Measurements from ENCODE around the gene GSC2. TPM values are rescaled to one million over a fixed set of nuclear protein-coding genes. Genes with fewer than 3 reads are reported as not detected.

Gene GSC2
- total and polyA plus RNA-seq, 12 donors: not detected

DNA sequence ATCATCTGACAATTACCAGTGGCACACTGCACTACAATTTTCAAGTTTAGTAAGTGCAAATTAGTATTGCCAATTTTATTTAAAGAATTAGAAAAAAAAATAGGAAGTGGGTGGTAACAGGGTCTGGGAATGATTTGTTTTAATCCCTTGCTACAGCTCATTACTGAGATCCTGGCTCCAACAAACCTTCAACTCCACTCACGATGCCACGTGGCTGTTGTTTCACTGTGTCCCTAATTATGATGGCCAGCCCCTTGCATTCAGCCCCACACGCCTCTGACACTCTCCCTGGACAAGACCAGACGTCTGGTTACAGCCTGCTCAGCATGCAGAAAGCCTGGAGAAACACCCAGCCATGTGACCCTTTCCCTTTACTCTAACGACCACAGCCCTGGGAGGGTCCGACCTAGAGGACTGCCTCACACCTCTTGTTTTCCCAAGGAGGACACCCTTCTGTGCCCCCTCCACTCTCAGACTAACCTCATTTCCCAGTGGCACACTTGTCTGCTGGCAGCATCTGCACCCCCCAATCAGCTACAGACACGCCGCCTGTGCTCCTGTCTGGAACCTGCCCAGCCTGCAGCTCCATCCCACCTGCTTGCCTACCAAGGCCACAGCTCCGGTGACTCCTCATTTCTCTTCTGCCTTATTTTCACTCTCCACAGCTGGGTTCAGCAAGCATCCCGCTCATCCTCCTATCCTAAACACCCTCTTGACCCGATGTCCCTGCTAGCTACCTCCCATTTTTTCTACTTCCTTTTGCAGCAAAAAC lies 46.9 kb upstream of the GSC2 start:
- Histone ChIP-seq H3K36me3 (peaks cover 0 to 85% (median 5%) of the 10 kb centered on the region in 9 donors), H3K27me3 (no peaks in the 10 kb centered on the region), H3K9me3 (no peaks in the 10 kb centered on the region), H3K4me3 (no peak overlapping the region), H3K27ac (no peak overlapping the region), H3K4me1 (no peaks in the 10 kb centered on the region)
- no peak for DNase-seq
- WGBS, 2 donors: 84 to 86% methylated on average over 11 of the region's 11 CpGs
- ATAC-seq: no peak
- TF ChIP-seq, protein P1, sequence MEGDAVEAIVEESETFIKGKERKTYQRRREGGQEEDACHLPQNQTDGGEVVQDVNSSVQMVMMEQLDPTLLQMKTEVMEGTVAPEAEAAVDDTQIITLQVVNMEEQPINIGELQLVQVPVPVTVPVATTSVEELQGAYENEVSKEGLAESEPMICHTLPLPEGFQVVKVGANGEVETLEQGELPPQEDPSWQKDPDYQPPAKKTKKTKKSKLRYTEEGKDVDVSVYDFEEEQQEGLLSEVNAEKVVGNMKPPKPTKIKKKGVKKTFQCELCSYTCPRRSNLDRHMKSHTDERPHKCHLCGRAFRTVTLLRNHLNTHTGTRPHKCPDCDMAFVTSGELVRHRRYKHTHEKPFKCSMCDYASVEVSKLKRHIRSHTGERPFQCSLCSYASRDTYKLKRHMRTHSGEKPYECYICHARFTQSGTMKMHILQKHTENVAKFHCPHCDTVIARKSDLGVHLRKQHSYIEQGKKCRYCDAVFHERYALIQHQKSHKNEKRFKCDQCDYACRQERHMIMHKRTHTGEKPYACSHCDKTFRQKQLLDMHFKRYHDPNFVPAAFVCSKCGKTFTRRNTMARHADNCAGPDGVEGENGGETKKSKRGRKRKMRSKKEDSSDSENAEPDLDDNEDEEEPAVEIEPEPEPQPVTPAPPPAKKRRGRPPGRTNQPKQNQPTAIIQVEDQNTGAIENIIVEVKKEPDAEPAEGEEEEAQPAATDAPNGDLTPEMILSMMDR (IDR thresholded peaks at IDR 0.05): no peak
- intact Hi-C loops (cut with DNase I): loop anchor here in 1 of 10 donors (10.0 kb wide), 1 partner anchor 192 kb away; no protein-coding TSS in a partner anchor

DNA sequence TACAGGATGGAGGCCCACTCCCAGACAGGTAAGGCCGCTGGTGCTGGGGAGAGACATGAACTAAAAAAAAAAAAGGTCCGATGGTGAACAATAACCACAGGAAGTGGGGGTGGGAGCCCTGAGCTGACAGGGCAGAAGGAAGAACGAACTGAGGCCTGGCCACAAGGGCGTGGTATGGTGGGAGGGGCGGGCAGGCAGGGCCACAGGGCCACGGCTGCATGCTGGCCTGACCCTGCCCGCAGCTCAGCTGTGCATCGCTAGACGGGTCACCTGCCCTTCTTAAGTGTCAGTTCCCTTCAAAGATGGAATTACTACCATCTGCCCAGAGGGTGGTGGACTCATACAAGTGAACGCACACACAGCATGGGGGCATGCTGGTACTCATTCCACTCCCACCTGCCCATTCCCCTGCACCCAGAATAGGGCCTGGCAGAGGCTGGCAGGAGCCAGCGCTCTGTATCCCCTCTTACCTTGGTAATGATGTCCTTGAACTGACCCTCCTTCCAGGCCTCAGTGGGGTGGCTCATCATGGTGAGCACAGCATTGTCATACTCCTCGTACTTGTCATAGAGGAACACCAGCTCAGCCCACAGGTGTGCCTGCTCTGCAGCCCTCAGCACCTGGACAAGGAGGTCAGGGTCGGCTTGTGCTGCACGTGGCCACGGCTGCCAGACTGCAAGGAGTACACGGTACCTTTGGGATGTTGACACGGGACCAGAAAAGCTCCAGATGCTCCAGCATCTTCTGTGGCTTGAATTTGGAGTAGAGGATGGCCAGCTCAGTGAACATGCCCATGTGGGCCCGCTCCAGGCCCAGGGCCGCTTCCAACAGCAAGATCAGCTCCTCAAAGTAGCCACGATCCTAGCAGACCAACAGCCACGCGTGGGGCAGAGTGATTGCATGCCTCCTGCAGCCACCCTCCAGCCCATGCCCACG lies 46.0 kb upstream of the GSC2 start:
- Histone ChIP-seq H3K27ac (no peak overlapping the region), H3K4me3 (no peak overlapping the region), H3K4me1 (no peaks in the 10 kb centered on the region), H3K36me3 (peaks cover 0 to 82% (median 5%) of the 10 kb centered on the region in 9 donors), H3K27me3 (no peaks in the 10 kb centered on the region), H3K9me3 (no peaks in the 10 kb centered on the region)
- intact Hi-C loops (cut with DNase I): loop anchor here in 1 of 10 donors (10.0 kb wide), 1 partner anchor 191 kb away; no protein-coding TSS in a partner anchor
- 86 to 89% methylated on average over 23 of the region's 23 CpGs for WGBS, 2 donors
- no peak for ATAC-seq
- no peak for DNase-seq
- TF ChIP-seq, protein P1 (IDR thresholded peaks at IDR 0.05): no peak

DNA sequence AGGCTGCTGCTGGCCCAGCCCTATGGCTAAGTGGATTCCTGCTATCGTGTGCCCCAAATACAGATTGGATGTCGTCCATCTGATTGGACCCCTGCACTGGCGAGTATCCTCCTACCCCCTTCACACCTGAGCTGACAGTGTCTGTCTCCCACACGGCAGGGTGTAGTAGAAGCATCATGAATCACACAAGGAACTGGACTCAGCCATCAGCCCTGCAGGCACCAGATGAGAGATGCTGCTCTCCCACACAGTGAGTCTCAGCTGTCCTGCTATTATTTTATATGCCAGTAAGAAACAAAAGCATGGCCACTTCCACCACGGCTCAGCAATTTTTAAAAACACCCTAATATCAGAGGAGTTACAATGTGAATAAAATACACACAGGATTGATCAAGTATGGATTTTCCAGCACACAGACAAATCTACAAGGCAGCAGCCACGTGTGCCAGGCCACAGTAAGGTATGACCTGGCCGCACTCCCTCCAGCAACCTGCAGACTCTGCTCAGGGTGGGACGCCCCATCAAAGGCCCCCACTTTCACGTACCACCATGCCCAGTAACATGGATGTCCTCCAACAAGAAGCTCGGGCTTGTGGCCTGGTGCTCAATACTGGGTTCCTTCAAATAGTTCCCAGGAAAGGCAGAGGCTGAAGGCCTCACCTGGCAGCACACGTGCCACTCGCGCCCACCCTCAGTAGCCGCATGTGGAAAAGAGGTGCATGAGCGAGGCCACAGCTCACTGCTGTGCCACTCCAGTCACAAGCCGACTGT lies 44.9 kb upstream of the GSC2 start:
- H3K4me3 ChIP-seq: no peak overlapping the region
- no peaks in the 10 kb centered on the region for H3K9me3 ChIP-seq
- TF ChIP-seq, protein P1 (IDR thresholded peaks at IDR 0.05): no peak
- H3K36me3 ChIP-seq: peaks cover 0 to 80% (median 5%) of the 10 kb centered on the region in 9 donors
- no peaks in the 10 kb centered on the region for H3K4me1 ChIP-seq
- intact Hi-C loops (cut with DNase I): loop anchor here in 1 of 10 donors (10.0 kb wide), 1 partner anchor 190 kb away; no protein-coding TSS in a partner anchor
- no peak for ATAC-seq
- no peak for DNase-seq
- H3K27ac ChIP-seq: no peak overlapping the region
- no peaks in the 10 kb centered on the region for H3K27me3 ChIP-seq
- 95 to 96% methylated on average over 16 of the region's 16 CpGs for WGBS, 2 donors
